SU-DHL-6 (cell line): Measurements from ENCODE around the gene FANCD2.
"Not testable (repeated sequence)": the region's sequence is repeated elsewhere in the genome, so short reads cannot be mapped to it uniquely, and the experiment has no call there.

Experiments
- H2AFZ ChIP-seq: fragments of 200-600 bp; sonication (generic); 2 replicates; pipeline ENCODE4 v1.6.1; 2014; ENCODE audit warnings: low read depth, mild to moderate bottlenecking, moderate library complexity, mixed read lengths, antibody characterized with exemption, low read length; ENCODE audit not compliant: severe bottlenecking
- H3F3A ChIP-seq: fragments of 200-600 bp; shearing (Covaris generic); 2 replicates; pipeline ENCODE4 v1.6.0; 2016; ENCODE audit warnings: antibody characterized with exemption, mild to moderate bottlenecking; ENCODE audit not compliant: insufficient read depth
- H3K27ac ChIP-seq: fragments of 200-600 bp; sonication (generic); 2 replicates; pipeline ENCODE4 v1.5.1; 2016; ENCODE audit warnings: low read depth, mild to moderate bottlenecking, low read length, moderate library complexity, mixed read lengths
- H3K27me3 ChIP-seq: fragments of 200-600 bp; sonication (generic), shearing (Covaris generic); 2 replicates; pipeline ENCODE4 v1.6.0; 2014; ENCODE audit warnings: mild to moderate bottlenecking, low read length
- H3K36me3 ChIP-seq: fragments of 200-600 bp; sonication (generic); 2 replicates; pipeline ENCODE4 v1.6.1; 2014; ENCODE audit warnings: mild to moderate bottlenecking, low read length, mixed read lengths
- H3K4me2 ChIP-seq: fragments of 300-600, 200-600 bp; shearing (Covaris generic), sonication (generic); 2 replicates; pipeline ENCODE4 v1.6.0; 2014; ENCODE audit warnings: low read length, low read depth, mild to moderate bottlenecking; ENCODE audit not compliant: poor library complexity, severe bottlenecking
- H3K4me3 ChIP-seq: fragments of 200-600 bp; sonication (generic); 2 replicates; pipeline ENCODE4 v1.5.1; 2014; ENCODE audit warnings: antibody characterized with exemption, low read length, mild to moderate bottlenecking, mixed read lengths; ENCODE audit not compliant: insufficient read depth, poor library complexity, severe bottlenecking
- H3K79me2 ChIP-seq: fragments of 200-600 bp; sonication (generic); 2 replicates; pipeline ENCODE4 v1.6.1; 2014; ENCODE audit warnings: mild to moderate bottlenecking, low read length, moderate library complexity; ENCODE audit not compliant: insufficient read depth
- H3K9ac ChIP-seq: fragments of 200-600 bp; sonication (generic); 2 replicates; pipeline ENCODE4 v1.7.0; 2014; ENCODE audit warnings: mild to moderate bottlenecking, low read length
- H3K9me2 ChIP-seq: fragments of 200-600 bp; sonication (generic); replicated peaks from 2 replicates; pipeline ENCODE4 v1.6.1; 2014; ENCODE audit warnings: low read length; ENCODE audit not compliant: insufficient read depth
- H3K9me3 ChIP-seq: fragments of 200-600 bp; sonication (generic); 2 replicates; pipeline ENCODE4 v1.6.1; 2014; ENCODE audit warnings: low read length, mixed read lengths; ENCODE audit not compliant: insufficient read depth
- H4K20me1 ChIP-seq: fragments of 200-600 bp; sonication (generic); 2 replicates; pipeline ENCODE4 v1.6.1; 2014; ENCODE audit warnings: low read depth, mild to moderate bottlenecking, antibody characterized with exemption, low read length, moderate library complexity, mixed read lengths
- EZH2phosphoT487 ChIP-seq: fragments of 200-600 bp; sonication (generic), shearing (Covaris generic); conservative IDR thresholded peaks from 2 replicates; pipeline ENCODE4 v1.6.1; 2018; ENCODE audit warnings: mild to moderate bottlenecking, antibody characterized with exemption, low read length, moderate library complexity, mixed read lengths
- TF ChIP-seq, protein P1 (sequence below): fragments of 200-600 bp; sonication (generic); IDR thresholded peaks from one replicate; pipeline ENCODE4 v1.5.1; 2017; ENCODE audit warnings: antibody characterized with exemption, mild to moderate bottlenecking, low read length, moderate library complexity; ENCODE audit not compliant: insufficient read depth, poor library complexity, severe bottlenecking

FANCD2 gene

GRCh38 chr3:10119376-10119775 lies 93.1 kb downstream of the FANCD2 start:
- no peak overlapping the region for H3K27ac ChIP-seq
- H3K9me2 ChIP-seq = no peaks in the 10 kb centered on the region
- H3K4me2 ChIP-seq = no peak overlapping the region
- no peak for TF ChIP-seq EZH2phosphoT487
- H3K9me3 ChIP-seq = no peaks in the 10 kb centered on the region
- H3K9ac ChIP-seq = no peak overlapping the region
- no peaks in the 10 kb centered on the region for H3K27me3 ChIP-seq
- no peaks in the 10 kb centered on the region for H4K20me1 ChIP-seq
- H3K79me2 ChIP-seq = peaks cover 78% of the 10 kb centered on the region
- H3K4me3 ChIP-seq = no peak overlapping the region
- H2AFZ ChIP-seq = no peak overlapping the region
- no peaks in the 10 kb centered on the region for H3F3A ChIP-seq
- peaks cover 3% of the 10 kb centered on the region; the same call in 1 of the 2 replicates for H3K36me3 ChIP-seq

GRCh38 chr3:10121064-10121463 lies 94.8 kb downstream of the FANCD2 start:
- Histone ChIP-seq H3K4me2 (no peak overlapping the region), H3K79me2 (peaks cover 79% of the 10 kb centered on the region)

GRCh38 chr3:10122724-10123123 lies 96.5 kb downstream of the FANCD2 start:
- TF ChIP-seq EZH2phosphoT487 = no peak
- Histone ChIP-seq H3K4me2 (no peak overlapping the region), H3K9me2 (no peaks in the 10 kb centered on the region), H3K9ac (no peak overlapping the region), H2AFZ (no peak overlapping the region), H4K20me1 (no peaks in the 10 kb centered on the region), H3K79me2 (peaks cover 62% of the 10 kb centered on the region), H3K9me3 (no peaks in the 10 kb centered on the region), H3K27me3 (no peaks in the 10 kb centered on the region), H3F3A (no peaks in the 10 kb centered on the region), H3K36me3 (peaks cover 3% of the 10 kb centered on the region; the same call in 1 of the 2 replicates), H3K4me3 (no peak overlapping the region), H3K27ac (no peak overlapping the region)

More at GRCh38 chr3:10121064-10121463, 94.8 kb downstream of the FANCD2 start:
- Histone ChIP-seq H3F3A (no peaks in the 10 kb centered on the region), H3K9me2 (no peaks in the 10 kb centered on the region), H3K27ac (no peak overlapping the region), H3K9me3 (no peaks in the 10 kb centered on the region), H3K27me3 (no peaks in the 10 kb centered on the region), H3K4me3 (no peak overlapping the region), H4K20me1 (no peaks in the 10 kb centered on the region), H3K36me3 (peaks cover 3% of the 10 kb centered on the region; the same call in 1 of the 2 replicates), H3K9ac (no peak overlapping the region), H2AFZ (no peak overlapping the region)
- TF ChIP-seq, protein P1, sequence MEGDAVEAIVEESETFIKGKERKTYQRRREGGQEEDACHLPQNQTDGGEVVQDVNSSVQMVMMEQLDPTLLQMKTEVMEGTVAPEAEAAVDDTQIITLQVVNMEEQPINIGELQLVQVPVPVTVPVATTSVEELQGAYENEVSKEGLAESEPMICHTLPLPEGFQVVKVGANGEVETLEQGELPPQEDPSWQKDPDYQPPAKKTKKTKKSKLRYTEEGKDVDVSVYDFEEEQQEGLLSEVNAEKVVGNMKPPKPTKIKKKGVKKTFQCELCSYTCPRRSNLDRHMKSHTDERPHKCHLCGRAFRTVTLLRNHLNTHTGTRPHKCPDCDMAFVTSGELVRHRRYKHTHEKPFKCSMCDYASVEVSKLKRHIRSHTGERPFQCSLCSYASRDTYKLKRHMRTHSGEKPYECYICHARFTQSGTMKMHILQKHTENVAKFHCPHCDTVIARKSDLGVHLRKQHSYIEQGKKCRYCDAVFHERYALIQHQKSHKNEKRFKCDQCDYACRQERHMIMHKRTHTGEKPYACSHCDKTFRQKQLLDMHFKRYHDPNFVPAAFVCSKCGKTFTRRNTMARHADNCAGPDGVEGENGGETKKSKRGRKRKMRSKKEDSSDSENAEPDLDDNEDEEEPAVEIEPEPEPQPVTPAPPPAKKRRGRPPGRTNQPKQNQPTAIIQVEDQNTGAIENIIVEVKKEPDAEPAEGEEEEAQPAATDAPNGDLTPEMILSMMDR = no peak

- not testable (repeated sequence) for H3K27me3 ChIP-seq, H3K27ac ChIP-seq, H3K9me3 ChIP-seq, H2AFZ ChIP-seq, H3K4me2 ChIP-seq, H3K36me3 ChIP-seq, H3K79me2 ChIP-seq, H3K9ac ChIP-seq, H4K20me1 ChIP-seq, H3K4me3 ChIP-seq, H3K9me2 ChIP-seq, H3F3A ChIP-seq
These were observed 109.6 kb downstream of the FANCD2 start for GRCh38 chr3:10135872-10136271.

- no peaks in the 10 kb centered on the region for H4K20me1 ChIP-seq
- H3F3A ChIP-seq = no peaks in the 10 kb centered on the region
- no peak overlapping the region for H3K27ac ChIP-seq
- no peaks in the 10 kb centered on the region for H3K9me3 ChIP-seq
- H3K27me3 ChIP-seq = no peaks in the 10 kb centered on the region
- H3K79me2 ChIP-seq = no peaks in the 10 kb centered on the region
- H3K4me3 ChIP-seq = no peak overlapping the region
- H3K4me2 ChIP-seq = no peak overlapping the region
- no peaks in the 10 kb centered on the region for H3K9me2 ChIP-seq
- no peaks in the 10 kb centered on the region for H3K36me3 ChIP-seq
- TF ChIP-seq, protein P1 = no peak
- TF ChIP-seq EZH2phosphoT487 = no peak
- H2AFZ ChIP-seq = no peak overlapping the region
- no peak overlapping the region for H3K9ac ChIP-seq
These were observed 110.3 kb downstream of the FANCD2 start for GRCh38 chr3:10136426-10137005.
